H9 (cell line): ENCODE data around the gene EIF2B5. TPM values are rescaled to one million over a fixed set of nuclear protein-coding genes. Genes with fewer than 3 reads are reported as not detected.
A peak's percentile ranks its signal among the peaks of the same experiment; 100 is the strongest.

ENCODE experiments used
- DNase-seq: peaks from one replicate; pipeline ENCODE4 v3.0.0-alpha.2; 2017
- H2AFZ ChIP-seq: one replicate; pipeline ENCODE4 v1.6.1; 2013; ENCODE audit warnings: mild to moderate bottlenecking, low read length, control low read depth, moderate library complexity
- H2AK5ac ChIP-seq: 2 replicates; pipeline ENCODE4 v1.6.1; 2013; ENCODE audit warnings: low read length, control low read depth, mixed read lengths; ENCODE audit not compliant: insufficient read length
- H2BK120ac ChIP-seq: one replicate; pipeline ENCODE4 v1.6.1; 2013; ENCODE audit warnings: low read depth, mild to moderate bottlenecking, low read length, control low read depth, inconsistent platforms; ENCODE audit not compliant: poor library complexity, severe bottlenecking
- H2BK12ac ChIP-seq: 2 replicates; pipeline ENCODE4 v1.6.1; 2013; ENCODE audit warnings: low read length, control low read depth, mixed read lengths, low read depth; ENCODE audit not compliant: insufficient read length
- H2BK15ac ChIP-seq: 2 replicates; pipeline ENCODE4 v1.6.1; 2013; ENCODE audit warnings: low read depth, low read length, control low read depth
- H2BK20ac ChIP-seq: one replicate; pipeline ENCODE4 v1.6.1; 2013; ENCODE audit warnings: low read depth, mild to moderate bottlenecking, low read length, control low read depth, inconsistent platforms; ENCODE audit not compliant: poor library complexity, severe bottlenecking
- H2BK5ac ChIP-seq: 2 replicates; pipeline ENCODE4 v1.6.1; 2013; ENCODE audit warnings: low read length, control low read depth, mixed read lengths; ENCODE audit not compliant: insufficient read length
- H3K14ac ChIP-seq: 2 replicates; pipeline ENCODE4 v1.6.1; 2013; ENCODE audit warnings: low read length, control low read depth; ENCODE audit not compliant: insufficient read depth
- H3K18ac ChIP-seq: 2 replicates; pipeline ENCODE4 v1.6.1; 2013; ENCODE audit warnings: low read depth, mild to moderate bottlenecking, mixed read lengths, low read length, control low read depth; ENCODE audit not compliant: insufficient read length
- H3K23ac ChIP-seq: 2 replicates; pipeline ENCODE4 v1.6.1; 2013; ENCODE audit warnings: low read length, control low read depth, mixed read lengths, low read depth; ENCODE audit not compliant: insufficient read length
- H3K23me2 ChIP-seq: 2 replicates; pipeline ENCODE4 v1.6.1; 2013; ENCODE audit warnings: low read depth, mild to moderate bottlenecking, mixed read lengths, low read length, control low read depth; ENCODE audit not compliant: insufficient read length, poor library complexity, severe bottlenecking
- H3K27ac ChIP-seq: 2 replicates; pipeline ENCODE4 v1.5.1; 2013; ENCODE audit warnings: low read length, control low read depth, mixed read lengths, low read depth; ENCODE audit not compliant: insufficient read length
- H3K27me3 ChIP-seq: 2 replicates; pipeline ENCODE4 v1.6.1; 2013; ENCODE audit warnings: low read length, control low read depth, inconsistent platforms; ENCODE audit not compliant: insufficient read depth
- H3K4ac ChIP-seq: 2 replicates; pipeline ENCODE4 v1.6.1; 2013; ENCODE audit warnings: low read depth, mild to moderate bottlenecking, control low read depth, inconsistent platforms, low read length, moderate library complexity
- H3K4me1 ChIP-seq: 2 replicates; pipeline ENCODE4 v1.6.1; 2013; ENCODE audit warnings: low read length, control low read depth, inconsistent platforms; ENCODE audit not compliant: insufficient read depth
- H3K4me2 ChIP-seq: 2 replicates; pipeline ENCODE4 v1.6.1; 2013; ENCODE audit warnings: low read length, control low read depth, mixed read lengths; ENCODE audit not compliant: insufficient read length, insufficient read depth
- H3K56ac ChIP-seq: 2 replicates; pipeline ENCODE4 v1.6.1; 2013; ENCODE audit warnings: low read depth, mild to moderate bottlenecking, mixed read lengths, low read length, control low read depth; ENCODE audit not compliant: insufficient read length
- H3K79me1 ChIP-seq: 2 replicates; pipeline ENCODE4 v1.6.1; 2013; ENCODE audit warnings: low read depth, mild to moderate bottlenecking, moderate library complexity, low read length, control low read depth, inconsistent platforms; ENCODE audit not compliant: insufficient read depth, poor library complexity, severe bottlenecking
- H3K79me2 ChIP-seq: 2 replicates; pipeline ENCODE4 v1.6.1; 2013; ENCODE audit warnings: low read length, control low read depth, inconsistent platforms; ENCODE audit not compliant: insufficient read depth
- H3K9ac ChIP-seq: 2 replicates; pipeline ENCODE4 v1.6.1; 2013; ENCODE audit warnings: low read length, control low read depth, mixed read lengths; ENCODE audit not compliant: insufficient read length; ENCODE audit errors: extremely low read depth
- H3K9me3 ChIP-seq: one replicate; pipeline ENCODE4 v1.6.1; 2013; ENCODE audit warnings: low read depth, low read length, inconsistent platforms; ENCODE audit not compliant: control insufficient read depth
- H3T11ph ChIP-seq: one replicate; pipeline ENCODE4 v1.6.1; 2013; ENCODE audit warnings: mild to moderate bottlenecking, low read length, control low read depth, inconsistent platforms
- H4K20me1 ChIP-seq: one replicate; pipeline ENCODE4 v1.6.1; 2013; ENCODE audit not compliant: control insufficient read depth, insufficient read length, insufficient read depth
- H4K5ac ChIP-seq: 2 replicates; pipeline ENCODE4 v1.6.1; 2013; ENCODE audit warnings: low read depth, mild to moderate bottlenecking, mixed read lengths, low read length, control low read depth; ENCODE audit not compliant: insufficient read length
- H4K8ac ChIP-seq: replicated peaks from 2 replicates; pipeline ENCODE4 v1.6.1; 2013; ENCODE audit warnings: low read length, control low read depth, mixed read lengths, low read depth; ENCODE audit not compliant: insufficient read length
- H4K91ac ChIP-seq: 2 replicates; pipeline ENCODE4 v1.6.1; 2013; ENCODE audit warnings: low read depth, mild to moderate bottlenecking, moderate library complexity, mixed read lengths, low read length, control low read depth; ENCODE audit not compliant: insufficient read length
- H3K27ac Mint-ChIP-seq, 3 experiments: 2 replicates in 2 of 3; 3 replicates in 1 of 3; pipeline ENCODE4 v1.8.0; 2020 to 2021; ENCODE audit warnings: mixed read lengths in 3 of 3, mild to moderate bottlenecking in 1 of 3, moderate library complexity in 1 of 3
- H3K27me3 Mint-ChIP-seq: 2 replicates; pipeline ENCODE4 v1.8.0; 2021; ENCODE audit warnings: low read depth, mild to moderate bottlenecking, moderate library complexity, mixed read lengths
- H3K36me3 Mint-ChIP-seq, 3 experiments: 2 replicates in 2 of 3; 3 replicates in 1 of 3; pipeline ENCODE4 v1.8.0; 2020 to 2021; ENCODE audit warnings: low read depth in 3 of 3, mixed read lengths in 3 of 3; ENCODE audit not compliant: insufficient read depth in 1 of 3
- H3K4me1 Mint-ChIP-seq, 2 experiments: 2 replicates each; pipeline ENCODE4 v1.8.0; 2020; ENCODE audit warnings: mixed read lengths in 2 of 2
- H3K4me3 Mint-ChIP-seq, 2 experiments: 2 replicates in 1 of 2; 3 replicates in 1 of 2; pipeline ENCODE4 v1.8.0; 2020 to 2021; ENCODE audit warnings: mild to moderate bottlenecking in 2 of 2, mixed read lengths in 2 of 2, moderate library complexity in 1 of 2
- H3K9me3 Mint-ChIP-seq, 2 experiments: 2 replicates in 1 of 2; 3 replicates in 1 of 2; pipeline ENCODE4 v1.8.0; 2020; ENCODE audit warnings: mild to moderate bottlenecking in 2 of 2, mixed read lengths in 2 of 2, moderate library complexity in 1 of 2
- CTCF ChIP-seq: fragments of 200-600 bp; sonication (generic); conservative IDR thresholded peaks from 3 replicates; pipeline ENCODE4 v1.8.0; 2021; ENCODE audit warnings: antibody characterized with exemption, mild to moderate bottlenecking
- WGBS: extraction: QIAGEN DNeasy Blood & Tissue Kit; methylation state at CpG from one replicate; pipeline ENCODE4 v1.1.7; 2013; ENCODE audit warnings: missing lambda C conversion rate, low lambda C conversion rate, mixed read lengths; ENCODE audit not compliant: insufficient read length; ENCODE audit errors: extremely low coverage; 5-methylcytosine and 5-hydroxymethylcytosine counted together
- total RNA-seq: library from RNA; stranded (reverse); gene quantifications from 2 replicates; pipeline ENCODE4 v1.2.1, GENCODE V29; 2021

The EIF2B5 gene
- total RNA-seq, 1 experiment from 2014 or later = 42.0 TPM

DNA sequence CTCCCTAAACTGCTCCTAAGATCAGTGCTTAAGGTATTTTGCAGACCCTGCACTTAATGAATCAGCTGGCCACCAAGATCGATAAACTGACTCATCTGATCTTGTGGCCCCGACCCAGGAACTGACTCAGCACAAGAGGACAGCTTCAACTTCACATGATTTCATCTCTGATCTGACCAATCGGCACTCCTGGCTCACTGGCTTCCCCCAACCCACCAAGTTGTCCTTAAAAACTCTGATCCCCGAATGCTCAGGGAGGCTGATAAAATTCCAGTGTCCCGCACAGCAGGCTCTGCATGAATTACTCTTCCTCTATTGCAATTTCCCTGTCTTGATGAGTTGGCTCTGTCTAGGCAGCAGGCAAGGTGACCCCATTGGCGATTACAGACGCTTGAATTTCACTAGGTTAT is 24.8 kb upstream of the EIF2B5 start:
- Mint-ChIP-seq H3K27me3 (no peaks in the 10 kb centered on the region; the same call in 1 of the 2 replicates), H3K4me1 (peaks cover 5% of the 10 kb centered on the region in 2 experiments; a peak in 3 of 4 replicates), H3K27ac (peak overlapping the region in 2 of 3 experiments; percentile 16 to 34; a peak in 2 of 7 replicates), H3K36me3 (no peaks in the 10 kb centered on the region), H3K4me3 (no peak overlapping the region), H3K9me3 (no peaks in the 10 kb centered on the region)
- Histone ChIP-seq H3K9ac (no peak overlapping the region), H3K79me1 (no peaks in the 10 kb centered on the region), H3K56ac (no peak overlapping the region), H3T11ph (no peak overlapping the region), H4K5ac (no peak overlapping the region), H3K23ac (no peak overlapping the region), H2BK5ac (no peak overlapping the region), H3K4me2 (no peak overlapping the region), H3K27ac (no peak overlapping the region), H2BK15ac (no peak overlapping the region), H4K91ac (no peak overlapping the region), H3K9me3 (no peaks in the 10 kb centered on the region), H2AFZ (peak overlapping the region; percentile 53), H3K27me3 (no peaks in the 10 kb centered on the region), H3K79me2 (no peaks in the 10 kb centered on the region), H2BK12ac (no peak overlapping the region), H3K23me2 (no peaks in the 10 kb centered on the region), H3K4ac (no peak overlapping the region), H2AK5ac (no peak overlapping the region), H3K14ac (no peak overlapping the region), H4K8ac (no peak overlapping the region), H4K20me1 (no peaks in the 10 kb centered on the region), H3K4me1 (no peaks in the 10 kb centered on the region; the same call in 1 of the 2 replicates), H2BK20ac (no peak overlapping the region), H2BK120ac (no peak overlapping the region), H3K18ac (no peak overlapping the region)
- no peak for TF ChIP-seq CTCF
- peak; percentile 52 for DNase-seq
- WGBS = no CpG with 5 or more reads among the region's 7 CpGs
